WI38 (cell line): ENCODE data around the gene FBXW9.

ENCODE experiments used
- H3K4me3 ChIP-seq: 2 replicates; pipeline ENCODE4 v1.5.1; 2011; ENCODE audit warnings: low read depth, mild to moderate bottlenecking, control low read depth, low read length
- CTCF ChIP-seq: IDR thresholded peaks from 2 replicates; pipeline ENCODE4 v1.5.1; 2012; ENCODE audit warnings: low read depth, mild to moderate bottlenecking, control low read depth, low read length

The FBXW9 gene

GRCh38 chr19:12675940-12676339 is 20.5 kb downstream of the FBXW9 start:
- H3K4me3 ChIP-seq = no peak overlapping the region
- no peak for TF ChIP-seq CTCF

- no peak for TF ChIP-seq CTCF
- H3K4me3 ChIP-seq = no peak overlapping the region
These were observed 21.0 kb downstream of the FBXW9 start for GRCh38 chr19:12675399-12675798.

- TF ChIP-seq CTCF = no peak
- no peak overlapping the region for H3K4me3 ChIP-seq
These were observed 23.7 kb downstream of the FBXW9 start for GRCh38 chr19:12672744-12673143.

GRCh38 chr19:12670159-12670928 is 26.1 kb downstream of the FBXW9 start:
- peak overlapping the region; percentile 95 for H3K4me3 ChIP-seq
- TF ChIP-seq CTCF = no peak

GRCh38 chr19:12669270-12670158 is 26.9 kb downstream of the FBXW9 start:
- peak overlapping the region; percentile 95 for H3K4me3 ChIP-seq
- no peak for TF ChIP-seq CTCF

- no peak for TF ChIP-seq CTCF
- peak overlapping the region; percentile 95 for H3K4me3 ChIP-seq
These were observed 27.5 kb downstream of the FBXW9 start for GRCh38 chr19:12668932-12669269.

GRCh38 chr19:12668346-12668745 is 28.1 kb downstream of the FBXW9 start:
- no peak for TF ChIP-seq CTCF
- H3K4me3 ChIP-seq = peak overlapping the region; percentile 95
